SK-N-SH (cell line): ENCODE data around the gene RPP25. TPM values are rescaled to one million over a fixed set of nuclear protein-coding genes. Genes with fewer than 3 reads are reported as not detected.
A peak's percentile ranks its signal among the peaks of the same experiment; 100 is the strongest.

Source experiments
- CTCF ChIA-PET: fragments of 300-600, 350-600 bp; formaldehyde crosslinking; extraction: SDS; loops from one replicate; lab custom pipeline; 2021; lab: Yijun Ruan, JAX
- POLR2A ChIA-PET: fragments of 350-600 bp; sonication (Branson Sonifier 250); formaldehyde crosslinking; extraction: SDS; loops from one replicate; lab custom pipeline; 2020; ENCODE audit warnings: antibody characterized with exemption, inconsistent platforms; lab: Yijun Ruan, JAX
- DNase-seq: peaks from one replicate; pipeline ENCODE4 v3.0.0; 2012
- H2AFZ ChIP-seq: fragments of 200-600 bp; sonication (generic); 2 replicates; pipeline ENCODE4 v1.8.1; 2016; ENCODE audit warnings: antibody characterized with exemption, mild to moderate bottlenecking, low read depth
- H3F3A ChIP-seq: fragments of 200-600 bp; sonication (generic); replicated peaks from 2 replicates; pipeline ENCODE3; 2016; ENCODE audit warnings: antibody characterized with exemption, mild to moderate bottlenecking; ENCODE audit not compliant: insufficient read depth
- H3K27ac ChIP-seq, 2 experiments: fragments of 200-500 bp in 1 of 2; fragments of 200-600 bp in 1 of 2; sonication (Bioruptor generic) in 1 of 2; sonication (generic), shearing (Covaris generic) in 1 of 2; 2 replicates each; pipeline versions ENCODE4 v1.5.1 to v1.6.1; 2014 to 2016; ENCODE audit warnings: low read depth in 2 of 2, inconsistent platforms in 1 of 2, low read length in 1 of 2, mild to moderate bottlenecking in 1 of 2, mixed read lengths in 1 of 2
- H3K27me3 ChIP-seq: fragments of 200-600 bp; sonication (generic), shearing (Covaris generic); 2 replicates; pipeline ENCODE4 v1.6.1; 2016; ENCODE audit warnings: mixed run types; ENCODE audit not compliant: insufficient read depth
- H3K36me3 ChIP-seq, 2 experiments: fragments of 200-500 bp in 1 of 2; fragments of 200-600 bp in 1 of 2; sonication (Bioruptor generic) in 1 of 2; sonication (generic) in 1 of 2; replicated peaks in 1 of 2; 2 replicates each; pipeline versions ENCODE3 to v1.5.1; 2014 to 2016; ENCODE audit warnings: low read length in 1 of 2, mild to moderate bottlenecking in 1 of 2; ENCODE audit not compliant: insufficient read depth in 2 of 2, control insufficient read depth in 1 of 2
- H3K4me1 ChIP-seq, 2 experiments: fragments of 200-500 bp in 1 of 2; fragments of 200-600 bp in 1 of 2; sonication (Bioruptor generic) in 1 of 2; sonication (generic), shearing (Covaris generic) in 1 of 2; 2 replicates each; pipeline versions ENCODE4 v1.5.1 to v1.6.1; 2014 to 2016; ENCODE audit warnings: low read depth in 1 of 2, low read length in 1 of 2, mixed run types in 1 of 2; ENCODE audit not compliant: insufficient read depth in 2 of 2, control insufficient read depth in 1 of 2
- H3K4me2 ChIP-seq: fragments of 200-600 bp; sonication (generic), shearing (Covaris generic); 2 replicates; pipeline ENCODE4 v1.6.1; 2017; ENCODE audit warnings: mixed run types
- H3K4me3 ChIP-seq, 2 experiments: fragments of 200-500 bp in 1 of 2; fragments of 200-600 bp in 1 of 2; sonication (Bioruptor generic) in 1 of 2; sonication (generic), shearing (Covaris generic) in 1 of 2; 2 replicates each; pipeline versions ENCODE4 v1.5.1 to v1.8.1; 2014 to 2016; ENCODE audit warnings: low read depth in 2 of 2, inconsistent platforms in 1 of 2, low read length in 1 of 2, mild to moderate bottlenecking in 1 of 2, mixed read lengths in 1 of 2, moderate library complexity in 1 of 2
- H3K79me2 ChIP-seq: fragments of 200-600 bp; sonication (generic); 2 replicates; pipeline ENCODE4 v1.8.1; 2017; ENCODE audit warnings: mild to moderate bottlenecking; ENCODE audit not compliant: insufficient read depth
- H3K9ac ChIP-seq: fragments of 200-600 bp; sonication (generic); 2 replicates; pipeline ENCODE4 v1.6.1; 2017; ENCODE audit warnings: mixed run types
- H3K9me2 ChIP-seq: fragments of 200-600 bp; sonication (generic); 2 replicates; pipeline ENCODE4 v1.6.1; 2017; ENCODE audit warnings: mixed run types
- H3K9me3 ChIP-seq: fragments of 200-600 bp; sonication (generic); 2 replicates; pipeline ENCODE4 v1.6.1; 2017; ENCODE audit warnings: mixed run types, mild to moderate bottlenecking, moderate library complexity
- H4K20me1 ChIP-seq: fragments of 200-600 bp; sonication (generic); 2 replicates; pipeline ENCODE4 v1.6.1; 2017; ENCODE audit warnings: mild to moderate bottlenecking, mixed run types; ENCODE audit not compliant: insufficient read depth
- ELF1 ChIP-seq: IDR thresholded peaks from 2 replicates; pipeline ENCODE4 v1.4.0; 2012
- GATA2 ChIP-seq: sonication (generic); formaldehyde crosslinking; IDR thresholded peaks from 2 replicates; pipeline ENCODE4 v1.5.0; 2020; ENCODE audit warnings: mild to moderate bottlenecking, missing genetic modification reagents
- MXI1 ChIP-seq: IDR thresholded peaks from 2 replicates; pipeline ENCODE4 v1.6.1; 2012; ENCODE audit warnings: mild to moderate bottlenecking, low read depth, low read length, improper control_type of control experiment
- POLR2AphosphoS5 ChIP-seq: IDR thresholded peaks from 2 replicates; pipeline ENCODE4 v1.6.1; 2012; ENCODE audit warnings: low read depth, low read length
- WGBS: methylation state at CpG from one replicate; pipeline ENCODE4 v1.1.6; 2017; ENCODE audit warnings: low lambda C conversion rate; 5-methylcytosine and 5-hydroxymethylcytosine counted together
- polyA plus RNA-seq, 3 experiments: library from polyadenylated mRNA; depleted of rRNA; stranded (reverse); fragments of >200 nt; gene quantifications; 2 replicates each; pipeline ENCODE4 v1.2.3, GENCODE V29; 2012
- TF ChIP-seq, protein P1 (sequence below): IDR thresholded peaks from 2 replicates; pipeline ENCODE4 v1.6.1; 2012; ENCODE audit warnings: mild to moderate bottlenecking, low read depth, low read length, moderate library complexity

The RPP25 gene, protein sequence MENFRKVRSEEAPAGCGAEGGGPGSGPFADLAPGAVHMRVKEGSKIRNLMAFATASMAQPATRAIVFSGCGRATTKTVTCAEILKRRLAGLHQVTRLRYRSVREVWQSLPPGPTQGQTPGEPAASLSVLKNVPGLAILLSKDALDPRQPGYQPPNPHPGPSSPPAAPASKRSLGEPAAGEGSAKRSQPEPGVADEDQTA
- polyA plus RNA-seq (2012; rRNA removed) = 1.7 TPM in 2 replicates
- 1.3 and 2.2 TPM in 2 replicates for polyA plus RNA-seq (2012; cell fraction: cytosol; rRNA removed)
- polyA plus RNA-seq (2012; cell fraction: nucleus; rRNA removed) = 0.82 and 0.92 TPM in 2 replicates

DNA sequence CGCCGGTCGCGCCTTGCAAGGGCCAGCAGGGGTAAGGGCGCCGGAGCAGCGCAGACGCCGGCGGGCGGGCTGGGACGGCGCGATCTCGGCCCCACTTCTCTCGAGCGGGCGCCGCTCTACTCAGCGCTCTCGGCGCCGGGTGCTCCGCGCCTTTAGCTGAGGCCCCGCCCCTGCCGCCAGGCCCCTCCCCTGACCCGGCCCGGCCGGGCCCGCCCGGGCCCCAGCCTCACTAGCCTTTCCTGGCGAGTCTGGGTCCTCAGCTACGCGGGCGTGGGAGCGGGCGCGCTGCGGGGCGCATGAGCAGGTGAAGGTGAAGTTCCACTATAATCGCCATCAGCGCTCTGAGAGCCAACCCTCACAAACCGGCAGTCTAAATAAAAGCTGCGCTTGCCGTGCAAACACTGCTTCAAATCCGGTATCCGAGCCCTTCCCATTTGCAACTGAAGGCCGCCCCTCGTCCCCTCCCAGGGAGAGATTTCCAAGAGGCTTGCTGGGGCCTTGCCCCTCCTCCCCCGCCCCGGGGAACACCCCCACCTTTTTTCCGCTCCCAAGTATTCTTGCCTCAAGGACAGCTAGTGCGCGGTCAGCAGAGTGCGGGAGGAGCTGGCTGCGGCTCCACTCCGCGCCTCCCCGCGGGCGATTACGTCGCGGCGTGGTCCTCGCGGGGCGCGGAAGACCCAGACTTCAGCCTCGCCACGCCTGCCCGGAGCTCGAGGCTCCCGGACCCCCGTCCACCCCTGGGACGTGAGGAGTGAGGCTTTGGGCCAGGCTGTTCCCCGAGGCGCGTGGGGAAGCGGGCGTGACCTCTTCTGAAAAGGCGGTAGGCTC is at the start of gene RPP25:
Gene RPP25, minus strand, starts transcription at position 125 of the 828 bp plus-strand sequence. CDS start 189 bp downstream, outside the sequence.
- peak within 1 kb of the TSS; percentile 54 to 64 for H3K4me3 ChIP-seq
- DNase-seq = peak; percentile 92
- H3K27me3 ChIP-seq = no peaks in the 10 kb centered on the region; the same call in 1 of the 2 replicates
- H3K79me2 ChIP-seq = no peaks in the 10 kb centered on the region
- no peaks in the 10 kb centered on the region for H3K36me3 ChIP-seq
- POLR2A ChIA-PET = interaction anchor here (0.7 to 5.5 kb wide), 12 partner anchors 15 to 345 kb away, joined by 3 to 47 read pairs (median 5); partner anchors contain the start of genes COX5A, PPCDC and SCAMP5
- peak within 1 kb of the TSS; percentile 90 for H3K4me2 ChIP-seq
- TF ChIP-seq POLR2AphosphoS5 (peak; percentile 31; the same call in 1 of the 2 replicates), ELF1 (no peak)
- peak within 1 kb of the TSS; percentile 54; the same call in 1 of the 2 replicates for H3K9ac ChIP-seq
- H3K9me2 ChIP-seq = no peaks in the 10 kb centered on the region
- peak within 1 kb of the TSS in 1 of 2 experiments; percentile 98; a peak in 2 of 4 replicates for H3K27ac ChIP-seq
- no peaks in the 10 kb centered on the region for H3K9me3 ChIP-seq
- H3K4me1 ChIP-seq = peaks cover 0 to 40% of the 10 kb centered on the region in 2 experiments; a peak in 1 of 4 replicates
- 0% methylated on average over 7 of the region's 83 CpGs for WGBS
- CTCF ChIA-PET = interaction anchor here (0.6 to 5.6 kb wide), 17 partner anchors 17 to 325 kb away, joined by 3 to 36 read pairs (median 4); partner anchors contain the start of genes COX5A, SCAMP5 and ULK3
- H3F3A ChIP-seq = no peaks in the 10 kb centered on the region
- H2AFZ ChIP-seq = peak within 1 kb of the TSS; percentile 96
- H4K20me1 ChIP-seq = no peaks in the 10 kb centered on the region

DNA sequence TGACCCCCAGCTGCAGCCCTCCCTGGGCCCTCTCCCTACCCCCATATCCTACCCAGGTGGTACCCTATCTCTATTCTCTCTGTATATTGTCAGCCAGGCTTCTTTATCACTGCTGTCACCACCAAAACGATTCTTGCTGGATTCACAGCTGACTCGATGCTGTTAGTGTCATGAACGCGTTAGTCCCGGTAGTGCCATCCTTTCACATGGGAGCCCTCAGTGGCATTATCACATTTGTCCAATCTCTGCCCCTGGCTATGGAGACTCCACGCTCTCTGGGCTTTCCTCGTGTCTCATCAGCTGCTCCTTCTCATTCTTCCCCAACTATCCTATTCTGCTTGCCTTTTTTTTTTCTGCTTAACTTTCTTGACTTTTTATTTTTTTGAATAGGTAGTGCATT is 45.8 kb upstream of the RPP25 start:
- no peaks in the 10 kb centered on the region for H3K9me3 ChIP-seq
- no peaks in the 10 kb centered on the region for H4K20me1 ChIP-seq
- peaks cover 0 to 6% of the 10 kb centered on the region in 2 experiments; a peak in 1 of 4 replicates for H3K4me1 ChIP-seq
- H2AFZ ChIP-seq = no peak overlapping the region
- TF ChIP-seq GATA2 (CRISPR knock-in tag) = peak; percentile 78
- peak; percentile 77 for TF ChIP-seq MXI1
- TF ChIP-seq, protein P1, sequence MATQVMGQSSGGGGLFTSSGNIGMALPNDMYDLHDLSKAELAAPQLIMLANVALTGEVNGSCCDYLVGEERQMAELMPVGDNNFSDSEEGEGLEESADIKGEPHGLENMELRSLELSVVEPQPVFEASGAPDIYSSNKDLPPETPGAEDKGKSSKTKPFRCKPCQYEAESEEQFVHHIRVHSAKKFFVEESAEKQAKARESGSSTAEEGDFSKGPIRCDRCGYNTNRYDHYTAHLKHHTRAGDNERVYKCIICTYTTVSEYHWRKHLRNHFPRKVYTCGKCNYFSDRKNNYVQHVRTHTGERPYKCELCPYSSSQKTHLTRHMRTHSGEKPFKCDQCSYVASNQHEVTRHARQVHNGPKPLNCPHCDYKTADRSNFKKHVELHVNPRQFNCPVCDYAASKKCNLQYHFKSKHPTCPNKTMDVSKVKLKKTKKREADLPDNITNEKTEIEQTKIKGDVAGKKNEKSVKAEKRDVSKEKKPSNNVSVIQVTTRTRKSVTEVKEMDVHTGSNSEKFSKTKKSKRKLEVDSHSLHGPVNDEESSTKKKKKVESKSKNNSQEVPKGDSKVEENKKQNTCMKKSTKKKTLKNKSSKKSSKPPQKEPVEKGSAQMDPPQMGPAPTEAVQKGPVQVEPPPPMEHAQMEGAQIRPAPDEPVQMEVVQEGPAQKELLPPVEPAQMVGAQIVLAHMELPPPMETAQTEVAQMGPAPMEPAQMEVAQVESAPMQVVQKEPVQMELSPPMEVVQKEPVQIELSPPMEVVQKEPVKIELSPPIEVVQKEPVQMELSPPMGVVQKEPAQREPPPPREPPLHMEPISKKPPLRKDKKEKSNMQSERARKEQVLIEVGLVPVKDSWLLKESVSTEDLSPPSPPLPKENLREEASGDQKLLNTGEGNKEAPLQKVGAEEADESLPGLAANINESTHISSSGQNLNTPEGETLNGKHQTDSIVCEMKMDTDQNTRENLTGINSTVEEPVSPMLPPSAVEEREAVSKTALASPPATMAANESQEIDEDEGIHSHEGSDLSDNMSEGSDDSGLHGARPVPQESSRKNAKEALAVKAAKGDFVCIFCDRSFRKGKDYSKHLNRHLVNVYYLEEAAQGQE = no peak
- no peak overlapping the region for H3K4me3 ChIP-seq
- ChIA-PET CTCF (interaction anchor here (1.3 to 2.0 kb wide), 4 partner anchors 15 to 202 kb away, joined by 4 to 7 read pairs (median 4); no protein-coding TSS in a partner anchor), POLR2A (interaction anchor here (0.6 to 0.9 kb wide), 2 partner anchors 19 to 104 kb away, joined by 3 to 4 read pairs; no protein-coding TSS in a partner anchor)
- H3K27ac ChIP-seq = no peak overlapping the region
- H3K9me2 ChIP-seq = no peaks in the 10 kb centered on the region
- no peaks in the 10 kb centered on the region for H3K36me3 ChIP-seq
- H3K27me3 ChIP-seq = no peaks in the 10 kb centered on the region
- no peaks in the 10 kb centered on the region for H3K79me2 ChIP-seq
- H3F3A ChIP-seq = no peaks in the 10 kb centered on the region
- H3K4me2 ChIP-seq = no peak overlapping the region
- 38% methylated on average over 7 of the region's 7 CpGs for WGBS
- H3K9ac ChIP-seq = no peak overlapping the region
- peak; percentile 75 for DNase-seq
